Left lung (tissue), 10 donors: ENCODE data around the gene ZNF701. TPM values are rescaled to one million over a fixed set of nuclear protein-coding genes. Genes with fewer than 3 reads are reported as not detected.
A peak's percentile ranks its signal among the peaks of the same experiment; 100 is the strongest.

ENCODE experiments used
- ATAC-seq: fragments of 200-7000 bp; cut with Tn5 transposase; one replicate; pipeline ENCODE4 v1.9.1; 2020; ENCODE audit warnings: moderate library complexity
- DNase-seq, 4 donors: peaks; one replicate each; pipeline ENCODE4 v3.0.0-alpha.2; 2013 to 2020
- H3K27ac ChIP-seq, 2 donors: fragments of 200-600 bp; sonication (generic) in 1 of 2; one replicate each; pipeline versions ENCODE4 v1.5.0 to v1.8.0; 2020 to 2021
- H3K27me3 ChIP-seq, 2 donors: fragments of 200-600 bp; sonication (generic) in 1 of 2; one replicate each; pipeline versions ENCODE4 v1.5.0 to v1.8.0; 2020 to 2021
- H3K36me3 ChIP-seq, 2 donors: fragments of 200-600 bp; sonication (generic) in 1 of 2; one replicate each; pipeline versions ENCODE4 v1.5.0 to v1.8.0; 2020 to 2021
- H3K4me1 ChIP-seq, 2 donors: fragments of 200-600 bp; one replicate each; pipeline ENCODE4 v1.8.0; 2021
- H3K4me3 ChIP-seq, 2 donors: fragments of 200-600 bp; sonication (generic) in 1 of 2; one replicate each; pipeline versions ENCODE4 v1.5.0 to v1.8.0; 2020 to 2021; ENCODE audit warnings: mild to moderate bottlenecking in 1 of 2
- H3K9me3 ChIP-seq, 2 donors: fragments of 200-600 bp; sonication (generic) in 1 of 2; one replicate each; pipeline versions ENCODE4 v1.5.0 to v1.8.0; 2020 to 2021
- intact Hi-C, 2 donors: fragments of 100-400 bp; cut with DNase I; formaldehyde crosslinking; loops; one replicate each; pipeline versions ENCODE4 v1.11.2 to v1.14.2; 2022
- polyA plus RNA-seq, 6 donors: library from polyadenylated mRNA; unstranded; fragments of 120-200 nt; gene quantifications; one replicate each; pipeline ENCODE4 v1.2.1, GENCODE V29; 2013; ENCODE audit not compliant: insufficient read length in 6 of 6
- total RNA-seq, 2 donors: library from RNA; stranded (reverse); fragmentation: NEBNext Ultra II Directional; extraction: Animal tissue kit (Norgen Biotek cat#: 25700); gene quantifications; one replicate each; pipeline ENCODE4 v1.2.1, GENCODE V29; 2021
- TF ChIP-seq, protein P1 (sequence below), 2 donors: fragments of 200-600 bp; sonication (generic) in 1 of 2; IDR thresholded peaks; one replicate each; pipeline versions ENCODE4 v1.5.0 to v1.8.0; 2021; ENCODE audit warnings: antibody characterized with exemption in 2 of 2
- donor health status: DM: no; HTN: yes; CAD: no.
- donor health status: DM: no; HTN: no; CAD: no.

ZNF701 gene
- total and polyA plus RNA-seq, 8 donors = 18.1 to 22.3 (median 20.5) TPM

DNA sequence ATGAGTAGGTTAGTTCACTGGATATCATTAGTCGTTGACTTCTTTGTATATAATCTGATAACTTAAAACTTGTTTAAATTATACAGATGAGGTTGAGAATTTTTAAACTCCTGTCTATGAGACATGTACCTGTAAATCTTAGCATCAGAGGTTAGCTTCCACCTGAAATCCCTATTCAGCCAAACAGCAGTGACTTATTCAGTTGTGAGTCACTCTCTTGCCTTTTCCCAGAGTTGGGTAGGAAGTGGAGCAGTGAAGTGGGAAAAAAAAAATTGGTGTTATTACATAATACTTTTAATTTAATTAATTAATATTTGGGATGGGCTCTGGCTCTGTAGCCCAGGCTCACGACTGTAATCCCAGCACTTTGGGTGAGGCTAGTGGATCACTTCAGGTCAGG lies 32.9 kb downstream of the ZNF701 start:
- intact Hi-C loops = no loop called here
- ATAC-seq = no peak
- Histone ChIP-seq H3K4me1 (peaks cover 0 to 16% of the 10 kb centered on the region in 2 donors), H3K27ac (peak overlapping the region in 1 of 2 donors; percentile 4), H3K9me3 (peaks cover 0 to 30% of the 10 kb centered on the region in 2 donors), H3K27me3 (no peaks in the 10 kb centered on the region), H3K36me3 (no peaks in the 10 kb centered on the region), H3K4me3 (no peak overlapping the region)
- TF ChIP-seq, protein P1, sequence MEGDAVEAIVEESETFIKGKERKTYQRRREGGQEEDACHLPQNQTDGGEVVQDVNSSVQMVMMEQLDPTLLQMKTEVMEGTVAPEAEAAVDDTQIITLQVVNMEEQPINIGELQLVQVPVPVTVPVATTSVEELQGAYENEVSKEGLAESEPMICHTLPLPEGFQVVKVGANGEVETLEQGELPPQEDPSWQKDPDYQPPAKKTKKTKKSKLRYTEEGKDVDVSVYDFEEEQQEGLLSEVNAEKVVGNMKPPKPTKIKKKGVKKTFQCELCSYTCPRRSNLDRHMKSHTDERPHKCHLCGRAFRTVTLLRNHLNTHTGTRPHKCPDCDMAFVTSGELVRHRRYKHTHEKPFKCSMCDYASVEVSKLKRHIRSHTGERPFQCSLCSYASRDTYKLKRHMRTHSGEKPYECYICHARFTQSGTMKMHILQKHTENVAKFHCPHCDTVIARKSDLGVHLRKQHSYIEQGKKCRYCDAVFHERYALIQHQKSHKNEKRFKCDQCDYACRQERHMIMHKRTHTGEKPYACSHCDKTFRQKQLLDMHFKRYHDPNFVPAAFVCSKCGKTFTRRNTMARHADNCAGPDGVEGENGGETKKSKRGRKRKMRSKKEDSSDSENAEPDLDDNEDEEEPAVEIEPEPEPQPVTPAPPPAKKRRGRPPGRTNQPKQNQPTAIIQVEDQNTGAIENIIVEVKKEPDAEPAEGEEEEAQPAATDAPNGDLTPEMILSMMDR (IDR thresholded peaks at IDR 0.05) = no peak
- DNase-seq = no peak

DNA sequence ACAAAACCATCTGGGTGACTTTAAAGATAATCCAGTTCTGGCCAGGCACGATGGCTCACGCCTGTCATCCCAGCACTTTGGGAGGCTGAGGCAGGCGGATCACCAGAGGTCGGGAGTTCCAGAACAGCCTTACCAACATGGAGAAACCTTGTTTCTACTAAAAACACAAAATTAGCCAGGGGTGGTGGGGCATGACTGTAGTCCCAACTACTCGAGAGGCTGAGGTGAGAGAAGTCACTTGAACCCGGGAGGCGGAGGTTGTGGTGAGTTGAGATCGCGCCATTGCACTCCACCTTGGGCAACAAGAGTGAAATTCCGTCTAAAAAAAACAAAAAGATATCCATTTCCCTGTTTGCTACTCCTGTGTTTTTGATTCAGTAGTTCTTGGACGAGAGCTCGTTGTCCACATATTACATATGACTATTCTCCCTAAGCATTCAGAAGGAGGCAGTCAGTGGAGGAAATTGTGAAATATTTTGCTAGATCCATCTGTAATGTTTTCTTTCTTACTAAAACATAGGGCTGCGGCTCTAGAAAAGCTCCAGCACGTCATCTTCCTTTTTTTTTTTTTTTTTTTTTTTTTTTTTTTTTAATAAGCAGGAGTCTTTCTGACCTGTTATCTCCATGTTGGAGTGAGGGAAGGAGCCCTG lies 33.6 kb downstream of the ZNF701 start:
- intact Hi-C loops = no loop called here
- H3K27ac ChIP-seq = peak overlapping the region in 1 of 2 donors; percentile 4

DNA sequence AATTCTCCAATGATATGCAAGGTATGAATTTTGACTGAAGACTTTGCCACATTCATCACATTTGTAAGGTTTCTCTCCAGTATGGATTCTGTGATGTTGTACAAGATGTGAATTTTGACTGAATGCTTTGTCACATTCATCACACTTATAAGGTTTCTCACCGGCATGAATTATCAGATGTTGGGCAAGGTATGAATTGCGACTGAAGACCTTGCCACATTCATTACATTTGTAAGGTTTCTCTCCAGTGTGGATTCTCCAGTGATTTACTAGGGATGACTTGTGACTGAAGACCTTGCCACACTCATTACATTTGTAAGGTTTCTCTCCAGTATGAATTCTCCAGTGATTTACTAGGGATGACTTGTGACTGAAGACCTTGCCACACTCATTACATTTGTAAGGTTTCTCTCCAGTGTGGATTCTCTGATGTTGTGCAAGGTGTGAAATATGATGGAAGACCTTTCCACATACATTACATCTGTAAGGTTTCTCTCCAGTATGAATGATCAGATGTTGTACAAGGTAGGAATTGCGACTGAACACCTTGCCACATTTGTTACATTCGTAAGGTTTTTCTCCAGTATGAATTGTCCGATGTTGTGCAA lies 43.3 kb downstream of the ZNF701 start:
- no peaks in the 10 kb centered on the region for H3K4me1 ChIP-seq
- H3K27me3 ChIP-seq = no peaks in the 10 kb centered on the region
- ATAC-seq (no peak), DNase-seq (no peak)
- intact Hi-C loops = no loop called here
- H3K36me3 ChIP-seq = peaks cover 0 to 64% of the 10 kb centered on the region in 2 donors
- H3K9me3 ChIP-seq = peaks cover 0 to 86% of the 10 kb centered on the region in 2 donors
- no peak overlapping the region for H3K27ac ChIP-seq
- H3K4me3 ChIP-seq = no peak overlapping the region
- TF ChIP-seq, protein P1 (IDR thresholded peaks at IDR 0.05) = no peak

More for the DNA sequence above, 33.6 kb downstream of the ZNF701 start:
- Histone ChIP-seq H3K36me3 (no peaks in the 10 kb centered on the region), H3K4me3 (no peak overlapping the region), H3K27me3 (no peaks in the 10 kb centered on the region), H3K4me1 (peaks cover 0 to 16% of the 10 kb centered on the region in 2 donors), H3K9me3 (peaks cover 0 to 33% of the 10 kb centered on the region in 2 donors)
- TF ChIP-seq, protein P1 (IDR thresholded peaks at IDR 0.05) = no peak
- ATAC-seq = no peak
- no peak for DNase-seq

DNA sequence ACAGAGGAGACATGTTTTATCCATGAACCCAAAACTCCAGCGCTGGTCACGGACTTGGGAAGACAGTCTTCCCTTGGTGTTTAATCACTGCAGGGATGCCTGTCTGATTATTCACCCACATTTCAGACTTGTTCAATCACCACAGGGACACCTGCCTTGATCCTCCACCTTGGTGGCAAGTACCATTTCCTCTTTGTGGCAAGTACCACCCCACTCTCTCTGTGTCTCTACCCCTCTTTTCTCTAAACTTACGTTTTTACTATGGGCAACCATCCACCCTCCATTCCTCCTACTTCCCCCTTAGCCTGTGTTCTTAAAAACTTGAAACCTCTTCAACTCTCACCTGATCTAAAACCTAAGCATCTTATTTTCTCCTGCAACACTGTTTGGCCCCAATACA lies 51.3 kb downstream of the ZNF701 start:
- Histone ChIP-seq H3K9me3 (peaks cover 0 to 13% of the 10 kb centered on the region in 2 donors), H3K27ac (no peak overlapping the region), H3K36me3 (peaks cover 0 to 94% of the 10 kb centered on the region in 2 donors), H3K27me3 (no peaks in the 10 kb centered on the region), H3K4me1 (no peaks in the 10 kb centered on the region), H3K4me3 (no peak overlapping the region)
- intact Hi-C loops = no loop called here
- TF ChIP-seq, protein P1 (IDR thresholded peaks at IDR 0.05) = no peak
- DNase-seq = no peak
- no peak for ATAC-seq

DNA sequence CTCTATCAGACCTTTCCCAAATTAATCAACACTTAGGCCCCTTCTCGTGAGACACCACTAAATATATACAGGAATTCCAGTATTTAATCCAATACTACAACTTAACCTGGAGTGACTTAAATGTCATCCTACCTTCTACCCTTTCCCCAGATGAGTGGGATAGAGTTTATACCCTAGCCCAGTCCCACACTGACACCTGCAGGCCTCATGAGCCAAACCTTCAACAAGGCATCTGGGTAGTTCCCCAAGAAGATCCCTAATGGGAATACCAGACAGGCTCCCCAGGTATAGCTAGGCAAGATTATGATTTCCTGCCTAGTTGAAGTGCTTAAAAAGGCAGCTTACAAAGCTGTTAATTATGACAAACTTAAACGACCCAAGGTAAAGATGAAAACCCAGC lies 52.2 kb downstream of the ZNF701 start:
- H3K4me1 ChIP-seq = no peaks in the 10 kb centered on the region
- DNase-seq (no peak), ATAC-seq (no peak)
- H3K27ac ChIP-seq = no peak overlapping the region
- H3K36me3 ChIP-seq = peaks cover 0 to 94% of the 10 kb centered on the region in 2 donors
- intact Hi-C loops = no loop called here
- TF ChIP-seq, protein P1 (IDR thresholded peaks at IDR 0.05) = no peak
- no peak overlapping the region for H3K4me3 ChIP-seq
- H3K27me3 ChIP-seq = no peaks in the 10 kb centered on the region
- H3K9me3 ChIP-seq = peaks cover 0 to 4% of the 10 kb centered on the region in 2 donors
